RWPE2 (cell line): ENCODE results near the gene PRKG1.
A peak's percentile ranks its signal among the peaks of the same experiment; 100 is the strongest.
"Not testable (repeated sequence)": the region's sequence is repeated elsewhere in the genome, so short reads cannot be mapped to it uniquely, and the experiment has no call there.

Source experiments
- ATAC-seq: fragments of 200-7000 bp; cut with Tn5 transposase; 3 replicates; pipeline ENCODE4 v1.9.1; 2021; ENCODE audit warnings: low read depth
- DNase-seq: peaks from one replicate; pipeline ENCODE4 v3.0.0-alpha.2; 2020; ENCODE audit warnings: low spot score
- H3K27ac ChIP-seq: fragments of 450-650 bp; 2 replicates; pipeline ENCODE4 v1.5.1; 2017; ENCODE audit warnings: mild to moderate bottlenecking; ENCODE audit not compliant: poor library complexity, severe bottlenecking
- H3K27me3 ChIP-seq: fragments of 250-450 bp; sonication (Bioruptor Pico); 2 replicates; pipeline ENCODE4 v1.5.1; 2021; ENCODE audit warnings: mild to moderate bottlenecking, moderate library complexity; ENCODE audit not compliant: insufficient read depth, poor library complexity, severe bottlenecking
- H3K36me3 ChIP-seq: fragments of 250-450 bp; sonication (Bioruptor Pico); 2 replicates; pipeline ENCODE4 v1.5.1; 2020; ENCODE audit warnings: low read depth, mild to moderate bottlenecking, moderate library complexity
- H3K4me1 ChIP-seq: fragments of 250-450 bp; sonication (Bioruptor Pico); 2 replicates; pipeline ENCODE4 v1.5.1; 2021; ENCODE audit warnings: mild to moderate bottlenecking, moderate library complexity; ENCODE audit not compliant: insufficient read depth, poor library complexity, severe bottlenecking
- H3K4me3 ChIP-seq: fragments of 250-450 bp; sonication (Bioruptor Pico); 2 replicates; pipeline ENCODE4 v1.5.1; 2021; ENCODE audit warnings: mild to moderate bottlenecking, moderate library complexity; ENCODE audit not compliant: severe bottlenecking
- H3K9me3 ChIP-seq: fragments of 250-450 bp; sonication (Bioruptor Pico); 2 replicates; pipeline ENCODE4 v1.5.1; 2021; ENCODE audit warnings: mild to moderate bottlenecking, moderate library complexity; ENCODE audit not compliant: severe bottlenecking
- TF ChIP-seq, protein P1 (sequence below): fragments of 450-650 bp; IDR thresholded peaks from one replicate; pipeline ENCODE4 v1.5.1; 2017; ENCODE audit warnings: mild to moderate bottlenecking, moderate library complexity; ENCODE audit not compliant: poor library complexity, severe bottlenecking

Gene PRKG1

DNA sequence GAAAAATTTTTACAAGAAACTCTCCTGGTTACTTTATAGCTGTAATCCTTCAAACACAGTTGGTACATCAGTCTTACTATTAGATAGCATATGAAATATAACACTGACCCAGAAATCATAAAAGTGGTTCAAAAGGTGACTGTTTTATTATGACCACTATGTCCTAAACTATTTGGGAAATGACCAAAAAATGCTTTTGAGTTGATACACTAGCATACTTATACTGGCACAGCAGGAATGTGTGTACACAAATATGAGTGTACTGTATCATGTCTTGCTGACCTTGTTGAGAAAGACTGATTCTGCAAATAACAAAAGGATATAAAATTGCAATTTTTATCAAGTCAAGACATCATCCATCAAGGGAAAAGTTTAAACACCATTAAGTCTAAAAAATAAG is 600.8 kb downstream of the PRKG1 start:
- no peak overlapping the region for H3K27ac ChIP-seq
- TF ChIP-seq, protein P1, sequence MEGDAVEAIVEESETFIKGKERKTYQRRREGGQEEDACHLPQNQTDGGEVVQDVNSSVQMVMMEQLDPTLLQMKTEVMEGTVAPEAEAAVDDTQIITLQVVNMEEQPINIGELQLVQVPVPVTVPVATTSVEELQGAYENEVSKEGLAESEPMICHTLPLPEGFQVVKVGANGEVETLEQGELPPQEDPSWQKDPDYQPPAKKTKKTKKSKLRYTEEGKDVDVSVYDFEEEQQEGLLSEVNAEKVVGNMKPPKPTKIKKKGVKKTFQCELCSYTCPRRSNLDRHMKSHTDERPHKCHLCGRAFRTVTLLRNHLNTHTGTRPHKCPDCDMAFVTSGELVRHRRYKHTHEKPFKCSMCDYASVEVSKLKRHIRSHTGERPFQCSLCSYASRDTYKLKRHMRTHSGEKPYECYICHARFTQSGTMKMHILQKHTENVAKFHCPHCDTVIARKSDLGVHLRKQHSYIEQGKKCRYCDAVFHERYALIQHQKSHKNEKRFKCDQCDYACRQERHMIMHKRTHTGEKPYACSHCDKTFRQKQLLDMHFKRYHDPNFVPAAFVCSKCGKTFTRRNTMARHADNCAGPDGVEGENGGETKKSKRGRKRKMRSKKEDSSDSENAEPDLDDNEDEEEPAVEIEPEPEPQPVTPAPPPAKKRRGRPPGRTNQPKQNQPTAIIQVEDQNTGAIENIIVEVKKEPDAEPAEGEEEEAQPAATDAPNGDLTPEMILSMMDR: no peak
- H3K4me1 ChIP-seq: no peaks in the 10 kb centered on the region
- H3K27me3 ChIP-seq: no peaks in the 10 kb centered on the region
- H3K4me3 ChIP-seq: no peak overlapping the region
- ATAC-seq (no peak), DNase-seq (no peak)
- peaks cover 4% of the 10 kb centered on the region for H3K9me3 ChIP-seq
- H3K36me3 ChIP-seq: no peaks in the 10 kb centered on the region

DNA sequence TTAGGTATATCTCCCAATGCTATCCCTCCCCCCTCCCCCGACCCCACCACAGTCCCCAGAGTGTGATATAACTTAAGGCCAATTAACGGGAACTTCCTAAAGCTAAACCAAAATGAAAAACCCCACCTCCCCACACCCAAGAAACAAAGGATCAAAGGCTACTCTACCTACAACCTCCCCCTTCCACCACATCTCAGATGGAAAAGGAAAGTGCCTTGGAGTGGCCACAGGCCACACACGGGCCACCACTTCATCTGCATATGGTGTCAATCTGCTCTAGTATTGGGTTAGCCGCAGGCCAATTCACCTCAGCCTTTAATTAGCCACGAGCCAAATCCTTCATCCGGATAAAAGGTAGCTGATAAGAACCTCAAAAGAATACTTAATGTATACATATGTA is 605.6 kb downstream of the PRKG1 start:
- H3K36me3 ChIP-seq: no peaks in the 10 kb centered on the region

DNA sequence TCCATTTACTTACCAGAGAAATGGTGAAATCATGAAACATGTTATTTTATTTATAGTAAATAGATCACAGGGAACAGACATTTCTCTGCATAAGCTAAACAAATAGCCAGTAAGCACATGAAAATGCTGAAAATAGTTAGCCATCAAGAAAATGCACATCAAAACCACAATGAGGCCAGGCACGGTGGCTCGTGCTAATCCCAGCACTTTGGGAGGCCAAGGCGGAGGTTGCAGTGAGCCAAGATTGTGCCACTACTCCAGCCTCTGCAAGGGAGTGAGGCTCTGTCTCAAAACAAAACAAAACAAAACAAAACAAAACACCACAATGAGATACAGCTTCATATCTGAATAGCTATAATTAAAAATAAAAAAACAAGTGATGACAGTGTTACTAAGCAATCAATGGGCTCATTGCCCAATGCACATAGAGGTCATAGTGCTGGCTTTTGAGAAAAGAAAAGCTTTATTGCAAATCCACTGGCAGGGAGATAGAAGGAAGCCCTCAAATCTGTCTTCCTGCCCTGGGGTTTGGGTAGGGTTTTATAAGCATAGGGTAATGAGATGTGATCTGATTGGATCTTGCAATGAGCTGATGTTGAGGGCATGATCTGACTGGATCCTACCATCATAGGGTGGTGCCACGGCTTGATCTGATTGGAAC is 608.9 kb downstream of the PRKG1 start:
- no peak overlapping the region for H3K27ac ChIP-seq
- no peak for DNase-seq
- no peak overlapping the region for H3K4me3 ChIP-seq

More for the DNA sequence above, 605.6 kb downstream of the PRKG1 start:
- no peak for ATAC-seq
- Histone ChIP-seq H3K9me3 (no peaks in the 10 kb centered on the region), H3K4me1 (no peaks in the 10 kb centered on the region), H3K27me3 (no peaks in the 10 kb centered on the region), H3K27ac (no peak overlapping the region), H3K4me3 (no peak overlapping the region)
- no peak for DNase-seq
- TF ChIP-seq, protein P1: no peak

DNA sequence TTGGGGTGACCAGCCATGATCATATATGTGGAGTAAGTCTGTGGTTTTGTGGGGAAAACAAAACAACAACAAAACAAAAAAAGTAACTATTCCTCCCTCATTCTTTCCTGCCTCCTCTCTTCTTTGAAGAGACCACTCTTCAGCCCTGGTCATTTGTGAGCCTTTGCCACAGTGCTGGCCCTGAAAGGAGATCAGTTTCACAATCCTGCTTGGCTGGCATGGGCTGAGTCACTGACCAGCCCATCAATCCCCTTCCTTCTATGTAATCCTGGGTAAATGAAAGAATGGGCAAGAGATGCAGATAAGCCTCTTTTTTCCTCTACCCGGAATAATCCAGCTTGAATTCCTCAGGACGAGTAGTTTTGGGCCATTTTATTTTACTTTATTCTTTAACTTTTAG is 611.5 kb downstream of the PRKG1 start:
- no peaks in the 10 kb centered on the region for H3K27me3 ChIP-seq
- H3K9me3 ChIP-seq: no peaks in the 10 kb centered on the region
- H3K36me3 ChIP-seq: no peaks in the 10 kb centered on the region
- H3K4me3 ChIP-seq: no peak overlapping the region
- no peak overlapping the region for H3K27ac ChIP-seq
- H3K4me1 ChIP-seq: no peaks in the 10 kb centered on the region
- ATAC-seq (peak; percentile 87), DNase-seq (no peak)
- TF ChIP-seq, protein P1: no peak

More for the DNA sequence above, 608.9 kb downstream of the PRKG1 start:
- H3K4me1 ChIP-seq: no peaks in the 10 kb centered on the region
- no peaks in the 10 kb centered on the region for H3K36me3 ChIP-seq
- ATAC-seq: no peak
- TF ChIP-seq, protein P1: no peak
- H3K27me3 ChIP-seq: no peaks in the 10 kb centered on the region
- H3K9me3 ChIP-seq: no peaks in the 10 kb centered on the region

DNA sequence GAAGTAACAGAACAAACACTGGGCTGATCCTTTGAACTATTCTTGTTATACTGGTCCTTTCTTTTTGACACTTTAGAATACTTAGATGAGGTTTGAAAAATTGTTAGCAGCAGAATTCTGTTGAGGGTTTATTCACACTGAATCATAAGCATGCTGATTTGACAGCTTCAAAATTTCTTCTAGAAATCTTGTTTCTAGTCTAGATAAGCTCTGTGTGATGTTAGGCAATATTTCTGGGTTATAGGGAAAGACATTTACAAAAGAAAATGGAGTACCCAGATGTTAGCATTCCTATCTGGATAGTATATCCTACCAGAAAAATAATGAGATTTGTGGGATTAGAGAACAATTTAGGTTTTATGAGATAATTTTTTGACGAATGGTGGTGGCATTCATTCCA is 613.0 kb downstream of the PRKG1 start:
- ATAC-seq (no peak), DNase-seq (no peak)
- no peaks in the 10 kb centered on the region for H3K4me1 ChIP-seq
- H3K27ac ChIP-seq: no peak overlapping the region
- no peaks in the 10 kb centered on the region for H3K36me3 ChIP-seq
- H3K9me3 ChIP-seq: no peaks in the 10 kb centered on the region
- TF ChIP-seq, protein P1: no peak
- H3K27me3 ChIP-seq: no peaks in the 10 kb centered on the region
- H3K4me3 ChIP-seq: no peak overlapping the region

DNA sequence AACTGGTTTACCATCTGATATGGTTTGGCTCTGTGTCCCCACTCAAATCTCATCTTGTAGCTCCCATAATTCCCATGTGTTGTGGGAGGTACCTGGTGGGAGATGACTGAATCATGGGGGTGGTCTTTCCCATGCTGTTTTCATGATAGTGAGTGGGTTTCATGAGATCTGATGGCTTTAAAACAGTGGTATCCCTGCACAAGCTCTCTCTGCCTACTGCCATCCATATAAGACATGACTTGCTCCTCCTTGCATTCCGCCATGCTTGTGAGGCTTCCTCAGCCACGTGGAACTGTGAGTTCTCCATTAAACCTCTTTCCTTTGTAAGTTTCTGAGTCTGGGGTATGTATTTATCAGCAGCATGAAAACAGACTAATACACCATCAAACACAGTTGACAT is 614.5 kb downstream of the PRKG1 start:
- DNase-seq, H3K36me3 ChIP-seq, H3K27ac ChIP-seq, ATAC-seq, H3K9me3 ChIP-seq, H3K4me3 ChIP-seq, H3K4me1 ChIP-seq, H3K27me3 ChIP-seq: not testable (repeated sequence)
